ENCODE results near the gene CDH24.

CDH24 gene

DNA sequence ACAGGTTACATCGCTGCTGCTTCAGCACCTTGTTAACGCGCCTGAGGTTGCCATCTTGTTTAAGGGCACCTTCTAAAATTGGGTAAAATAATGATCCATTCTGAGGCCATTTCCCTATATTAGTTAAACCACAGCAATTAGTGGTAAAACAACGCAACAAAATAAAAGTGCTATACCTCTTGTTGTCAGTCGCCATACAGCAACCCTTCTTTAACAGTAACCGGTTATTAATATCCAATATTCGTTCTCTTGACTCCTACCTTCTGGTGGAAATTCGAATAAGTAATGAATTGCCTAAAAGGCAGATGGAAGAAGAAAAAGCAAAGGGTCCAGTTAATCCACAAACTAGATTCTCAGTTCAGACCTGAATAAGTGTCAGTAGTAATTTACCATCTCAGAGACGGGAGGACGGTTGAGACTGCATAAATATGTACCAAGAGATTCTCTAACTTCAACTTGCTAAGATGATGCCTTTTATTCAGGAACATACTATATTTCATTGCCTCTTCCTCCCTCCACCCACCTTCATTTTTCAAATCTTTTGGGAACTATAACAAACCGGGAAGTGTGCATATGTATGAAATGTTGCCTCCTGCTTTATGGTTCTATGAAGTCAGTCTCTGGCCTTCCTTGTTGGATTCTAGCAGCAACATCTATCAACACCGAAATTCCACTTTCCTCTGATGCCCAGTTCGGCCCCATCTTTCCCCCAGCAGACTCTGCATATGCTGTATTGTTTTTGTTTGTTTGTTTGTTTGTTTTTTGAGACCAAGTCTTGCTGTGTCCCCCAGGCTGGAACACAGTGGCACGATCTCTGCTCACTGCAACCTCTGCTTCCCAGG, 21.8 kb downstream of the CDH24 start:
- no peaks in the 10 kb centered on the region for H3K27me3 Mint-ChIP-seq

DNA sequence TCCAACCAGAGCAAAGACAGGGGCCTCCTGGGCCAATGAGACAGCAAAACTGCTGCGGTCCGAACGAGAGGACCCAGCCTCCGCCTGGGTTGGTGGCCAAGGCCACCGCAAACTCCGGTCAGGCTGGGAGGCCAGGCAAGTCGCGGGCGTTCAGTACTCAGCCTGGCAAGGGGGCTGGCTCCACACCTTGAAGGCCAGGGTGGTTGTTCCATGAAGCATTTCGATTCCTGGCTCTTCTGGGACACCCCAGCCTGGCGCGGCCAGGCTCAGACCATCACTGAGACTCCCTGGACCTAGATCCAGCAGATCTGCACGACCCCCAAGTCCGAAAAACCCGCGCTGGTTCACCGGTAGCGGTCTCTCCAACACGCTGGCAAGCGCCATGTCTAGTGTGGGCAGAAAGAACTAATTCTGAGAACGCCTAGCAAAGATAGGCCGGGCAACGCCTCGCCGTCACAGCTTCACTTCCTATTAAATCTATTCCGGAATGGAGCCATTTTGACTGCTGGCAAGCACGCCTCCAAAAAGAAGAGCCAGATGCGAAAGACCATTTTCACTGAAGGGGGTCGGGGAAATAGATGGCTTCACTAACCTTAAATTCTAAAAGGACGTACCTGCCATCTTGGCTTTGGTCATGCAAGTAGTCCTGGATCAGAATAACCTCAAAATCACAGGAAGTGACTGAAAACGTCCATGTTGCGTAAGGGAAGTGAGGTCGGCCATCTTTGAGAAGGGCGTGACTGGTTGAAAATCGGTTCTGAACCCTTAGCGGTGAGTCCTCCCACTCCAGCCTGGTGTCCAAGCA, 22.6 kb downstream of the CDH24 start, which contains the start of gene PSMB5:
TSS of gene PSMB5 (minus strand) at position 403 of the 805 bp plus-strand sequence. CDS start at position 384, 19 bp downstream.
- Mint-ChIP-seq H3K27me3 (no peaks in the 10 kb centered on the region), H3K9me3 (no peaks in the 10 kb centered on the region), H3K27ac (peak within 1 kb of the TSS; percentile 95), H3K4me3 (peak within 1 kb of the TSS; percentile 95), H3K36me3 (ENCODE audit: low read depth) (peaks cover 50% of the 10 kb centered on the region), H3K4me1 (ENCODE audit: low read depth) (peaks cover 25% of the 10 kb centered on the region)
- intact Hi-C loops (cut with micrococcal nuclease): loop anchor here (1.0 kb wide), 1 partner anchor 27 kb away; no protein-coding TSS in a partner anchor

More for the DNA sequence above, 21.8 kb downstream of the CDH24 start:
- intact Hi-C loops (cut with micrococcal nuclease): loop anchor here (1.0 kb wide), 1 partner anchor 28 kb away; no protein-coding TSS in a partner anchor
- Mint-ChIP-seq H3K4me3 (peak overlapping the region; percentile 6), H3K27ac (peak overlapping the region; percentile 95), H3K36me3 (ENCODE audit: low read depth) (peaks cover 42% of the 10 kb centered on the region), H3K9me3 (no peaks in the 10 kb centered on the region), H3K4me1 (ENCODE audit: low read depth) (peaks cover 25% of the 10 kb centered on the region)

- intact Hi-C loops (cut with micrococcal nuclease): no loop called here
- Mint-ChIP-seq H3K4me3 (peak overlapping the region; percentile 95), H3K27ac (peak overlapping the region; percentile 95), H3K36me3 (ENCODE audit: low read depth) (peaks cover 58% of the 10 kb centered on the region), H3K9me3 (no peaks in the 10 kb centered on the region), H3K27me3 (no peaks in the 10 kb centered on the region), H3K4me1 (ENCODE audit: low read depth) (peaks cover 32% of the 10 kb centered on the region)
These were observed 23.4 kb downstream of the CDH24 start for GRCh38 chr14:23033801-23034497.

DNA sequence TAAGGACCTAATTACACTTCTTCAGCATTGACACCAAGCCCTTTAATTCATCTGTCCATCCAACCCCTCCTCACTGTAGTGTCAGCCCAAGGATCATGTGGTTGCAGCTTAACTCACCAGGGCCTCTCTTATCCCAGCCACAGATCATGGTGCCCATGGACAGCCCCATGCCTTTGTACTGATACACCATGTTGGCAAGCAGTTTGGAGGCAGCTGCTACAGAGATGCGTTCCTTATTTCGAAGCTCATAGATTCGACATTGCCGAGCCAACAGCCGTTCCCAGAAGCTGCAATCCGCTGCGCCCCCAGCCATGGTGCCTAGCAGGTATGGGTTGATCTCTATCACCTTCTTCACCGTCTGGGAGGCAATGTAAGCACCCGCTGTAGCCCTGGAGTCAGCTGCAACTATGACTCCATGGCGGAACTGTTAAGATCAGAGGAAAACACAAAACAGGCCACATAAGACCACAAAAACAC, 24.0 kb downstream of the CDH24 start:
- Mint-ChIP-seq H3K9me3 (no peaks in the 10 kb centered on the region), H3K27ac (peak overlapping the region; percentile 95)
- intact Hi-C loops (cut with micrococcal nuclease): no loop called here

DNA sequence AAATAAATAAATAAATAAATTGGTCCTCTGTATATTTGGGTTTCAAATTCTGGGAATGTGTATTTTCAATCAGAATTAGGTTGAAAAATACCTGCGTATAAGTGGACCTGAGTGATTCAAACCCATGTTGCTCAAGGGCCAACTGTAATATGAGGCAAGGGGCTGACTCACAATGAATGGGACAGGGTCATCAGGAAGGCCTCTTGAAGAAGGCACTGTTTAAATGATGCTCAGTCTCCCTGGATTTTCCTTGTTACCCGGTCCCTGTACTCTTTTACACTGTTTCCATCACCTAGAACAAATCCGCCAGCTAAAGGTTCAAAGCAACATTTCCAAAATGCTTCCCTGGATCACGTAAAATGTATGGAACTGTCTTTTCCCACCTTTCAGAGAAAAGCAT, 26.4 kb downstream of the CDH24 start:
- Mint-ChIP-seq H3K27ac (no peak overlapping the region), H3K9me3 (no peaks in the 10 kb centered on the region), H3K27me3 (no peaks in the 10 kb centered on the region), H3K4me3 (no peak overlapping the region), H3K36me3 (ENCODE audit: low read depth) (peaks cover 86% of the 10 kb centered on the region), H3K4me1 (ENCODE audit: low read depth) (peaks cover 35% of the 10 kb centered on the region)
- intact Hi-C loops (cut with micrococcal nuclease): no loop called here

More for the DNA sequence above, 24.0 kb downstream of the CDH24 start:
- Mint-ChIP-seq H3K36me3 (ENCODE audit: low read depth) (peaks cover 63% of the 10 kb centered on the region), H3K4me3 (peak overlapping the region; percentile 95), H3K4me1 (ENCODE audit: low read depth) (peaks cover 37% of the 10 kb centered on the region), H3K27me3 (no peaks in the 10 kb centered on the region)

DNA sequence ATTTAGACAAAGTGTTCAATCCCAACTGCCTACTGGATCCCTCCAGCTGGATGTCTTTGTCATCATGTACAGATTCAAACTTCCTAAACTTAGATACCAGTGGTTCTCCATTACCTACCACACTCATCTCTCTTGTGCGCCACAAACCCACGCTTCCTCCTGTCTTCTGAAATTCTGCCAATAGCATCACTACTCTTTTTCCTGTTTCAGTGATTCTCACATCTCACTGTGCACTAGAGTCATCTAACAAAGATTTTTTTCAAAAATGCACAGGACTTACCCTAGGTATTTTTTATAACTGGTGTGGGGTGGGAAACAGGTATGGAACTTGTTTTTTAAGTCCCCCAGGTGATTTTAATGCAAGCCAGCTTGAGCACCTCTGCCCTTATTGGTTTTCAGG, 28.5 kb downstream of the CDH24 start:
- Mint-ChIP-seq H3K27ac (peak overlapping the region; percentile 11), H3K36me3 (ENCODE audit: low read depth) (peaks cover 93% of the 10 kb centered on the region), H3K4me1 (ENCODE audit: low read depth) (peaks cover 30% of the 10 kb centered on the region), H3K27me3 (no peaks in the 10 kb centered on the region), H3K4me3 (no peak overlapping the region), H3K9me3 (no peaks in the 10 kb centered on the region)
- intact Hi-C loops (cut with micrococcal nuclease): no loop called here

DNA sequence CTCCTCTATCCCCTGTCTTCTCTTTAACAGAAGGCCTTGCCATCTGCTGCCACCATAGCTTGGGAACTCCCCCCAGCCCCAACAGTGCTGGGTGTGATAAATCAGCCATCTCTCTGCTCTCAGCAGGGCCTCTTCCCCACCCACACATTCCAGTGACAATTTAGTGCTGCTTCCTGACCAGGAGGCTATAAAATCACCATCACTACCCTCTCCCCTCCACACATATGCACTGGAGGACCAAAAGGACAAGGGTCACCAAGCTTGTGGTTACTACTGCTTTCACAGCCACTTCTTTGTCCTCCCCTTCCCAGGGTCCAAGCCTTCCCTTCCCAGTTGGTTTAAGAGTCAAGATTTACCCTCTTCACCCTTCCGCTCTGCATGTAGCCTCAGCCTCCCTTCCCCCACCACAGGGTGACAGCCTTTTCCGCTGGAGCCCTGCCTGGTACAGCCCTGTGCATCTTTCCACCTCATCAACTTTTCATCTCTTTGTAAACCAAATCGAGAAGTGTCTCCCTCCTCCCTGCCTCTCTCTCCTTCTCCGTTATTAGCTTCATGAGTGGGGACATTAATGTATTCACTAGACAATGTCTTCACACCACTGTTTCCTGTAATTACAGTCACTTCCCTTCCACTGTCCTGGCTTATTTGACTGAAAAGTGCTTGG, 32.0 kb downstream of the CDH24 start:
- Mint-ChIP-seq H3K27ac (peak overlapping the region; percentile 12), H3K4me1 (ENCODE audit: low read depth) (peaks cover 29% of the 10 kb centered on the region), H3K36me3 (ENCODE audit: low read depth) (peaks cover 58% of the 10 kb centered on the region), H3K27me3 (no peaks in the 10 kb centered on the region), H3K4me3 (no peak overlapping the region), H3K9me3 (no peaks in the 10 kb centered on the region)
- intact Hi-C loops (cut with micrococcal nuclease): no loop called here

DNA sequence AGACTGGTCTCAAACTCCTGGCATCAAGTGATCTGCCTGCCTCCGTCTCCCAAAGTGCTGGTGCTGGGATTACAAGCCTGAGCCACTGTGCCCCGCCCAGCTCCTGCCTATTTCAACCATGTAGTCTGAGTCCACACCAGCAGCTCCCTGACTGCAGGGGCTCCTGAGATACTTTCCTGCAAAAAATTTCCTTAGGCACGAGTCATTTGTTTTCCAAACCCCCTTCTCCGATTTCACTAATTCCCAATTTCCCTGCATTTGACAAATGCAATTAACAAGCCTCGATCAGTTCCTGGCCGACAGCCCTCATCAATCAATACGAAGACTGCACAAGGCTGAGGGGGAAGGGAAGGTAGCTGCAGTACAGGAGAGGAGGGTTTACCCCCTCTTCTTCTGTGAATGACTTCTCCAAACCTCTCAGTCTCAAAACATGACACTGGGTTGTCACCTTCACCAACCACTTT, 32.7 kb downstream of the CDH24 start:
- Mint-ChIP-seq H3K36me3 (ENCODE audit: low read depth) (peaks cover 52% of the 10 kb centered on the region), H3K4me1 (ENCODE audit: low read depth) (peaks cover 29% of the 10 kb centered on the region), H3K9me3 (no peaks in the 10 kb centered on the region), H3K4me3 (no peak overlapping the region), H3K27ac (peak overlapping the region; percentile 12), H3K27me3 (no peaks in the 10 kb centered on the region)
- intact Hi-C loops (cut with micrococcal nuclease): no loop called here

- no peaks in the 10 kb centered on the region for H3K9me3 Mint-ChIP-seq
- H3K4me1 Mint-ChIP-seq (ENCODE audit: low read depth): peaks cover 20% of the 10 kb centered on the region
- no peak overlapping the region for H3K4me3 Mint-ChIP-seq
- intact Hi-C loops (cut with micrococcal nuclease): no loop called here
- peaks cover 43% of the 10 kb centered on the region for H3K36me3 Mint-ChIP-seq (ENCODE audit: low read depth)
- no peaks in the 10 kb centered on the region for H3K27me3 Mint-ChIP-seq
- H3K27ac Mint-ChIP-seq: no peak overlapping the region
These were observed 33.5 kb downstream of the CDH24 start for GRCh38 chr14:23023795-23024152.

DNA sequence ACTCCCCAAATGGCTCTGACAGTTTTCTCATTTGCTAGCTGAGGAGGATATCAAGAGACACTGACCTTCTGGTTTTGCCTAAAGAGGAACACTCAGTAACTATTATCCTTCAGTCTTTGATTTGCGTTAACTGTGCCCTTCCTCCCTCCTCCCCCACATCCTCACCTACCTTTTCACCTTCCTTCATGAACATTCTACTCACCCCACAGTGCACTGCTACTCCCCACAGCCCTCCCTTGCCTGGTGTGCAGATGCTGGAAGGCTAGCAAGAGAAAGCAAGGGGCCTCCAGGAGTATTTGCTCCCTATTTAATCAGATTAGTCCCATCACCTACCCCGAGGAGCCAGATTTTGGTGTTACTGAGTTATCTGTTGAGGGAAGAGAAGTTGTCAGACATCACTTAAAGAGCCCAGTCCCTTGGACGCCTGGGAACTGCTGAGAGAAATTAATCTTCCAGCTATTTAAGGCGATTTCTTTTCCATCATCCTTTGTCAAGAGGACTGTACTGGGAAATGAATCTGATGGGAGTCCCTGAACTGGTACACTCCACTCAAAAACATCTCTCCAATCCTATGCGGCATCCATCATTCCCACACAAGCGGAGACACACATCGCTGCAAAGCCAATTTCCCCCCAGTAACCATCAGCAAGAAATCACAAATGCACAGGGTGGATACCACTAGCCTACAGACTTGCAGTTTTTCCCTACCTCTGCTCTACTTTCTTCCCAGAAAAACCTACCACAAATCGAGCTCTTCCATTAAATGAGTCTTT, 34.1 kb downstream of the CDH24 start:
- peaks cover 39% of the 10 kb centered on the region for H3K36me3 Mint-ChIP-seq (ENCODE audit: low read depth)
- no peak overlapping the region for H3K27ac Mint-ChIP-seq
- intact Hi-C loops (cut with micrococcal nuclease): no loop called here
- H3K4me1 Mint-ChIP-seq (ENCODE audit: low read depth): peaks cover 18% of the 10 kb centered on the region
- H3K27me3 Mint-ChIP-seq: no peaks in the 10 kb centered on the region
- H3K9me3 Mint-ChIP-seq: no peaks in the 10 kb centered on the region
- no peak overlapping the region for H3K4me3 Mint-ChIP-seq

DNA sequence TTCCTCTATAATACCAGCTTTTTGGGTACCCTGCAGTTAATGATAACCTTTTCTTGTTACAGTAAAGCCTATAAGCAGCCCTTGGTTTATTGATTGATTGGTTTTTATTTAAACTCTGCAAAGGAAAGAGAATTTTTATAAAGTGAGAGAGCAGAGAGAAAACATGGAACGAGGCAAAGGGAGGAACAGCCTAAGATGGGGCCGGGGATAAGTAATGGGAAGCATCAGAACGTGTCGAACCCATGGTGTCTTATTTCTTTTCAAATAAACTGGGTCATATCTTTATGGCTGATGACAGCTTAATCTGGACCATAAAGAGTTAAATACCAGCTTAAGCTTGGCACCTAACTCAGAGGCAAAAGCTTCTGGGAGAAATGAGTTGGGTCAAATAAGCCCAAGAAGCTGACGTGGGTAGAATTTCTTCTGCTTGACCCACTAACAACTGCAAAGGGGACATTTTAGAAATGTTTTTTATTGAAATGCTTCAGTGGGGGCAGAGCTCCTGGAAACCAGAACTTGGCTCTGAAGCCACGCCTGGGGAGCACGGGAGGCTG, 35.4 kb downstream of the CDH24 start:
- Mint-ChIP-seq H3K9me3 (no peaks in the 10 kb centered on the region), H3K36me3 (ENCODE audit: low read depth) (peaks cover 27% of the 10 kb centered on the region), H3K4me3 (no peak overlapping the region), H3K27ac (no peak overlapping the region), H3K4me1 (ENCODE audit: low read depth) (peaks cover 18% of the 10 kb centered on the region), H3K27me3 (no peaks in the 10 kb centered on the region)
- intact Hi-C loops (cut with micrococcal nuclease): no loop called here

GRCh38 chr14:23021434-23021833, 35.9 kb downstream of the CDH24 start:
- intact Hi-C loops (cut with micrococcal nuclease): no loop called here
- Mint-ChIP-seq H3K4me3 (no peak overlapping the region), H3K36me3 (ENCODE audit: low read depth) (peaks cover 22% of the 10 kb centered on the region), H3K27me3 (no peaks in the 10 kb centered on the region), H3K27ac (no peak overlapping the region), H3K9me3 (no peaks in the 10 kb centered on the region), H3K4me1 (ENCODE audit: low read depth) (peaks cover 18% of the 10 kb centered on the region)
